ENCODE data around the gene TEC.

Gene TEC

DNA sequence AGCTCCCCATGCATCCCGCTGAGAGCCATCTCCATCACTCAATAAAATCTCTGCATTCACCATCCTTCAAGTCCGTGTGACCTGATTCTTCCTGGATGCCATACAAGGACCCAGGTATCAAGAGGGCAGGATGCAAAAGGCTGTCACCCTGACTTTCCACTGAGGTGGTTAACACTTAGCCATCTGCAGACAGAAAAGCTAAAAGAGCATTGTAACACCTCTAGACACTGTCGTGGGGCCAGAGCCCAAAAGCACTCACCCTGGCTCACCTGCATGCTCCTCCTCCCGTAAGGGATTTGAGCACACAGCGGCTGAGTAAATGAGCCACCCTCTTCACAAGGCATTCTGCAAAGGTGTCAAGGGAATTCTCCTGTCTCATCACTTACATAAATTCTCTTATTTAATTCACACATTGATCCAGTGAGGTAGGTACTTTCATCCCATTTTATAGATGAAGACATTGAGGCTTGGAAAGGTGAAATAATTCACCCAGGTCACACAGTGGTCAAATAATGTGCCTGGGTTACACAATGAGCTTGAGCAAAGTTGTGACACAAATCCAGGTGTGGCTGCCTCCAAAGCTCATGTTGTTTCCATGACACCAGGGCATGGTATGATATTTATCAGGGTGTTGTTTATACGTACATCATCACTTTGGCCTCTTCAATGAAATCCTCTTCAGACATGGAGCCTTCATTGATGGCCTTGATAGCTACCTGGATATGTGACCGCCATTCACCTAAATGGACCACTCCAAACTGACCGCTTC is 183.6 kb downstream of the TEC start:
- no peak for DNase-seq (ENCODE audit: low read depth, low spot score)
